Measurements from ENCODE around the gene ANKRD17. TPM values are rescaled to one million over a fixed set of nuclear protein-coding genes. Genes with fewer than 3 reads are reported as not detected.
A peak's percentile ranks its signal among the peaks of the same experiment; 100 is the strongest.

The ANKRD17 gene
- total RNA-seq, 2 experiments from 2014 or later = 50.8 to 53.1 TPM

DNA sequence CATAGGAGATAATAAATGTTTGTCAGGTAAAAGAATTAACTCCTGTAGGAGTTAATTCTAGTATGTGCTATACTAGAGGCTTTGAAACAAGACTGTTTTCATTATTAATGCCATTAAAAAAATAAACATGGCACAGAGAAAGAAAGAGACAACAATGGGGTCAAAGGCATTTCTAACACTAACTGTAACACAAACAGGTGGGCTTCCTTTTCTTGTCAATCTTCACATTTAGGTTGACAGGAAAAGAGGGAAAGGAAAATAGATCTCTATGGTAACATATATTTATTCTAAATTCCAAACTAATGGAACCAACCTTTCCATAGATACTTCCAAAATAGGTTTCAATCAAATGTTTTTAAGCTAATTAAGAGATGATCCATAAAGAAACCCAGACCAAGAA, 9.8 kb downstream of the ANKRD17 start:
- CTCF ChIA-PET = interaction anchor here (1.5 kb wide), 1 partner anchor 8 kb away, joined by 14 read pairs; no protein-coding TSS in a partner anchor
- peaks cover 41% of the 10 kb centered on the region for H3K36me3 Mint-ChIP-seq (ENCODE audit: low read depth)
- ATAC-seq (no peak), DNase-seq (no peak)
- H3K4me1 Mint-ChIP-seq (ENCODE audit: low read depth) = peaks cover 69% of the 10 kb centered on the region
- H3K9me3 Mint-ChIP-seq = no peaks in the 10 kb centered on the region
- no peaks in the 10 kb centered on the region for H3K27me3 Mint-ChIP-seq
- no peak overlapping the region for H3K4me3 Mint-ChIP-seq
- intact Hi-C loops (cut with micrococcal nuclease) = no loop called here
- TF ChIP-seq, protein P1, sequence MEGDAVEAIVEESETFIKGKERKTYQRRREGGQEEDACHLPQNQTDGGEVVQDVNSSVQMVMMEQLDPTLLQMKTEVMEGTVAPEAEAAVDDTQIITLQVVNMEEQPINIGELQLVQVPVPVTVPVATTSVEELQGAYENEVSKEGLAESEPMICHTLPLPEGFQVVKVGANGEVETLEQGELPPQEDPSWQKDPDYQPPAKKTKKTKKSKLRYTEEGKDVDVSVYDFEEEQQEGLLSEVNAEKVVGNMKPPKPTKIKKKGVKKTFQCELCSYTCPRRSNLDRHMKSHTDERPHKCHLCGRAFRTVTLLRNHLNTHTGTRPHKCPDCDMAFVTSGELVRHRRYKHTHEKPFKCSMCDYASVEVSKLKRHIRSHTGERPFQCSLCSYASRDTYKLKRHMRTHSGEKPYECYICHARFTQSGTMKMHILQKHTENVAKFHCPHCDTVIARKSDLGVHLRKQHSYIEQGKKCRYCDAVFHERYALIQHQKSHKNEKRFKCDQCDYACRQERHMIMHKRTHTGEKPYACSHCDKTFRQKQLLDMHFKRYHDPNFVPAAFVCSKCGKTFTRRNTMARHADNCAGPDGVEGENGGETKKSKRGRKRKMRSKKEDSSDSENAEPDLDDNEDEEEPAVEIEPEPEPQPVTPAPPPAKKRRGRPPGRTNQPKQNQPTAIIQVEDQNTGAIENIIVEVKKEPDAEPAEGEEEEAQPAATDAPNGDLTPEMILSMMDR (IDR thresholded peaks at IDR 0.05) = no peak
- no peak overlapping the region for H3K27ac Mint-ChIP-seq
- POLR2A ChIA-PET = interaction anchor here (1.1 to 1.9 kb wide), 2 partner anchors 8 to 10 kb away, joined by 4 to 6 read pairs; partner anchors contain the start of gene ANKRD17

DNA sequence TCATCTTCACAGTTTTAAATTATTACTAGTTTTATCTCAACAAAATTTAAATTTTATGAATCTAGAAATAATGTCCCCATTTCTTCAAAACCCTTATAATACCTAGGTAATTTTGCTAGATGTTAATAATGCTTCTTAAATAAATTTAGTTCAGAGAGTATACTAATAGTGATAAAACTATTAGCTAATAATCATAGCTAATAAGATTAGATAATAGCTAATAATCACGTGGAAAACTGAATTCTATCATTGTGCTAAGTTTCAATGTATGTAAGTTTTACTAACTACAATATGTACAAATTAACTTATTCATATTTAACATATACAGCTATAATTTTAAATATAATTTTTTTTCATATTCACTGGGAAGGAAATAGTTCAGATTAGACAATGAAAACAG, 10.2 kb downstream of the ANKRD17 start:
- Mint-ChIP-seq H3K36me3 (ENCODE audit: low read depth) (peaks cover 43% of the 10 kb centered on the region), H3K9me3 (no peaks in the 10 kb centered on the region), H3K27ac (no peak overlapping the region), H3K4me3 (no peak overlapping the region), H3K4me1 (ENCODE audit: low read depth) (peaks cover 69% of the 10 kb centered on the region), H3K27me3 (no peaks in the 10 kb centered on the region)
- DNase-seq = no peak
- no peak for ATAC-seq
- ChIA-PET CTCF (interaction anchor here (1.5 kb wide), 1 partner anchor 9 kb away, joined by 14 read pairs; no protein-coding TSS in a partner anchor), POLR2A (interaction anchor here (1.1 to 1.9 kb wide), 2 partner anchors 9 to 10 kb away, joined by 4 to 6 read pairs; partner anchors contain the start of gene ANKRD17)
- TF ChIP-seq, protein P1 (IDR thresholded peaks at IDR 0.05) = no peak
- intact Hi-C loops (cut with micrococcal nuclease) = no loop called here

DNA sequence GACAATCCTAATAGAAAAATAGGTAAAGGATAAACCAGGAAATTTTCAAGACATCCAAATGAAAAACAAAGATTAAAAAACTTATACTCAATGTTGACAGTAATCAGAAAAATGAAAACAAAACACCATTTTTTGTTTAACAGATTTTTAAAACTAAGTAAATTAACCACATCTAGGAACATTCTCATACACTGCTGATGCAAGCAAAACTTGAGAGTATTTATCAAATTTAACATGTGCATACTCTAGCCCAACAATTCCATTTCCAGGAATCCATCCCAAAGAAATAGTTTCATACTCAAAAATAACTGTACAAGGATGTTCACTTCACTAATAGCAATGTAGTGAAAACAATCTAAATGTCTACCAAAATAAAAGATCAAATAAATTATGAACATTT, 11.5 kb downstream of the ANKRD17 start:
- peaks cover 63% of the 10 kb centered on the region for H3K4me1 Mint-ChIP-seq (ENCODE audit: low read depth)
- CTCF ChIA-PET = no interaction called here

DNA sequence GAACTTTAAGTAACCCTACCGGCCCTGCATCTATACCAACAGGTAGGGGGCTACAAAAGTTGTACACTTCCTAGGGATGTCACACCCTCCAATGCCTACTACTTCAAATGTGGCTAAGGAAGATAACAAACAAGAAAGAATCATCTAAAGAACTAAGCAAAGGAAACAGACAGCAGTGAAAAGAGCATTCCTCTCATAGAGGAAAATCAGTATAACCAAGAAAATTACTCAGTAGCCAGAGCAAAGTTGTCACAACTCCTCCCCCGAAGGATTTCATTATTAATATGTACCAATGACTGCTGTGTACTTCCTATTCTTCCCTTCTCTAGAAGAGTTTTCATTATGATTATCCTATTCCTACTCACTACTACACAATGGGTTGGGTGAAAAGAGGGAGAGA, 12.6 kb downstream of the ANKRD17 start:
- H3K27me3 Mint-ChIP-seq = no peaks in the 10 kb centered on the region
- H3K4me3 Mint-ChIP-seq = no peak overlapping the region
- DNase-seq (no peak), ATAC-seq (peak; percentile 24)
- H3K36me3 Mint-ChIP-seq (ENCODE audit: low read depth) = peaks cover 36% of the 10 kb centered on the region
- TF ChIP-seq, protein P1 (IDR thresholded peaks at IDR 0.05) = no peak
- ChIA-PET CTCF (interaction anchor here (3.2 kb wide), 1 partner anchor 11 kb away, joined by 10 read pairs; no protein-coding TSS in a partner anchor), POLR2A (interaction anchor here (1.2 to 1.6 kb wide), 2 partner anchors 9 to 13 kb away, joined by 3 to 5 read pairs; partner anchors contain the start of gene ANKRD17)
- H3K4me1 Mint-ChIP-seq (ENCODE audit: low read depth) = peaks cover 60% of the 10 kb centered on the region
- H3K27ac Mint-ChIP-seq = peak overlapping the region; percentile 56
- intact Hi-C loops (cut with micrococcal nuclease) = no loop called here
- H3K9me3 Mint-ChIP-seq = no peaks in the 10 kb centered on the region

More for the DNA sequence above, 11.5 kb downstream of the ANKRD17 start:
- no peak for DNase-seq
- no peak overlapping the region for H3K27ac Mint-ChIP-seq
- H3K9me3 Mint-ChIP-seq = no peaks in the 10 kb centered on the region
- intact Hi-C loops (cut with micrococcal nuclease) = no loop called here
- POLR2A ChIA-PET = no interaction called here
- no peak for ATAC-seq
- no peak overlapping the region for H3K4me3 Mint-ChIP-seq
- no peaks in the 10 kb centered on the region for H3K27me3 Mint-ChIP-seq
- TF ChIP-seq, protein P1 (IDR thresholded peaks at IDR 0.05) = no peak
- peaks cover 38% of the 10 kb centered on the region for H3K36me3 Mint-ChIP-seq (ENCODE audit: low read depth)

DNA sequence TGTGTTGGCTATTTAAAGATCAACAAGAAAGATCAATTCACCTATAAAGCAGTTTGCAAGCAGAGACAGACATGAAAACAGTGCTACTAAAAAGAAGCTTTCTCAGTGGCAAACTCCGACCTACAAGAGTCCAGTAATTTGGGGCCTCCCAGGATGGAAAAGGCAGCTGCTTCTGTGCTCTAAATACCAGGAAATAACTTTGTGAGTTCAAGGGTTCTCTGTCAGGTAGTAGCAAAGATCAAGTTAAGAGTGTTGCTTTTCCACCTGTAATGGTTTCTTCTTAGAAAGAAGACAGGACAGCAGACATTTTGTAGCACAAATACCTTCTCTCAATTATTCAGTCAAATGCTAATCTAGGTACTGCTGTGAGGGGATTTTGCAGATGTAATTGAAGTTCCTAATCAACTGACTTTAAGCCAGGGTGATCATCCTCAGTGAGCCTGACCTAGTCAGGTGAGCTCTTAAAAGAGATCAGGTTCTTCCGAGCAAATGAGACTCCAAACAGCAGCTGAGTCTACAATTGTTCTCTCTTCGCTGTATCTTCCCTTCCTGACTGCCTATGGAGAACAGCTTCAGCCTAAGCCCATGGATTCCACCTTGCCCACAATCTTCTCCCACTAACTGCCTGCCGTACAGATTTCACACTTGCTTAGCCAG, 13.5 kb downstream of the ANKRD17 start:
- Mint-ChIP-seq H3K9me3 (no peaks in the 10 kb centered on the region), H3K4me3 (no peak overlapping the region), H3K4me1 (ENCODE audit: low read depth) (peaks cover 55% of the 10 kb centered on the region), H3K36me3 (ENCODE audit: low read depth) (peaks cover 29% of the 10 kb centered on the region), H3K27me3 (no peaks in the 10 kb centered on the region), H3K27ac (peak overlapping the region; percentile 39)
- POLR2A ChIA-PET = interaction anchor here (0.8 to 1.6 kb wide), 4 partner anchors 8 to 14 kb away, joined by 3 to 5 read pairs (median 3); partner anchors contain the start of gene ANKRD17
- CTCF ChIA-PET = interaction anchor here (3.2 kb wide), 1 partner anchor 12 kb away, joined by 10 read pairs; no protein-coding TSS in a partner anchor
- DNase-seq (no peak), ATAC-seq (no peak)
- intact Hi-C loops (cut with micrococcal nuclease) = no loop called here
- TF ChIP-seq, protein P1 (IDR thresholded peaks at IDR 0.05) = no peak

Measured in activated CD8-positive, alpha-beta T cell treated with anti-CD3 and anti-CD28 coated beads for 36 hours (primary cell).